A673 (cell line): ENCODE results near the gene OR51B4.

Source experiments
- CTCF ChIP-seq: fragments of 300-800, 200-600 bp; sonication (generic); conservative IDR thresholded peaks from 2 replicates; pipeline ENCODE4 v1.5.1; 2017; ENCODE audit warnings: low read depth, mild to moderate bottlenecking, antibody characterized with exemption, low read length, moderate library complexity, mixed read lengths
- EZH2 ChIP-seq: fragments of 200-600 bp; sonication (generic); IDR thresholded peaks from 2 replicates; pipeline ENCODE4 v1.6.1; 2017; ENCODE audit warnings: borderline replicate concordance, low read depth, mild to moderate bottlenecking, mixed read lengths, antibody characterized with exemption, low read length; ENCODE audit not compliant: poor library complexity, severe bottlenecking

GRCh38 chr11:5276697-5277096 lies 25.0 kb downstream of the OR51B4 start:
- TF ChIP-seq EZH2 (no peak), CTCF (no peak)
